Mesenchymal stem cell (in vitro differentiated cells and primary cell): ENCODE data around the gene PTRH2.

Experiments
- DNase-seq: peaks from one replicate; pipeline ENCODE4 v3.0.0-alpha.2; 2013
- H2AFZ ChIP-seq: one replicate; pipeline ENCODE4 v1.6.1; 2013; ENCODE audit warnings: low read depth, mild to moderate bottlenecking, control low read depth, inconsistent platforms, low read length, moderate library complexity
- H2AK5ac ChIP-seq: 2 replicates; pipeline ENCODE4 v1.6.1; 2013; ENCODE audit warnings: low read length, moderate library complexity, mild to moderate bottlenecking, inconsistent platforms; ENCODE audit not compliant: severe bottlenecking
- H2BK120ac ChIP-seq: one replicate; pipeline ENCODE4 v1.6.1; 2013; ENCODE audit warnings: low read depth, mild to moderate bottlenecking, inconsistent platforms, low read length, moderate library complexity
- H2BK12ac ChIP-seq, 2 experiments: one replicate each; pipeline ENCODE4 v1.6.1; 2013; ENCODE audit warnings: inconsistent platforms in 2 of 2, low read length in 2 of 2, mild to moderate bottlenecking in 2 of 2, moderate library complexity in 2 of 2, control low read depth in 1 of 2
- H2BK15ac ChIP-seq: one replicate; pipeline ENCODE4 v1.6.1; 2013; ENCODE audit warnings: mild to moderate bottlenecking, low read depth, inconsistent platforms; ENCODE audit not compliant: poor library complexity, severe bottlenecking
- H2BK5ac ChIP-seq: 2 replicates; pipeline ENCODE4 v1.6.1; 2013; ENCODE audit warnings: low read depth, mild to moderate bottlenecking, low read length, control low read depth, inconsistent platforms; ENCODE audit not compliant: poor library complexity, severe bottlenecking
- H3K14ac ChIP-seq, 2 experiments: one replicate each; pipeline ENCODE4 v1.6.1; 2013; ENCODE audit warnings: inconsistent platforms in 2 of 2, low read length in 2 of 2, control low read depth in 1 of 2, mild to moderate bottlenecking in 1 of 2, moderate library complexity in 1 of 2
- H3K18ac ChIP-seq, 2 experiments: one replicate each; pipeline ENCODE4 v1.6.1; 2013; ENCODE audit warnings: inconsistent platforms in 2 of 2, low read length in 2 of 2, control low read depth in 1 of 2, low read depth in 1 of 2, mild to moderate bottlenecking in 1 of 2
- H3K23ac ChIP-seq, 2 experiments: one replicate each; pipeline ENCODE4 v1.6.1; 2013; ENCODE audit warnings: inconsistent platforms in 2 of 2, low read length in 2 of 2, mild to moderate bottlenecking in 2 of 2, moderate library complexity in 2 of 2, control low read depth in 1 of 2
- H3K27ac ChIP-seq: 2 replicates; pipeline ENCODE4 v1.5.1; 2013; ENCODE audit warnings: mild to moderate bottlenecking, moderate library complexity, low read length, control low read depth, inconsistent platforms; ENCODE audit not compliant: poor library complexity, severe bottlenecking
- H3K27me3 ChIP-seq, 2 experiments: 2 replicates each; pipeline versions ENCODE4 v1.6.1 to v1.7.0; 2013; ENCODE audit warnings: low read length in 2 of 2, mild to moderate bottlenecking in 2 of 2, moderate library complexity in 2 of 2, control low read depth in 1 of 2, inconsistent platforms in 1 of 2; ENCODE audit not compliant: control insufficient read depth in 1 of 2, insufficient read depth in 1 of 2
- H3K36me3 ChIP-seq, 2 experiments: 2 replicates each; pipeline versions ENCODE4 v1.6.1 to v1.7.0; 2013; ENCODE audit warnings: low read length in 2 of 2, control low read depth in 1 of 2, inconsistent platforms in 1 of 2, low read depth in 1 of 2, mild to moderate bottlenecking in 1 of 2; ENCODE audit not compliant: insufficient read depth in 2 of 2, control insufficient read depth in 1 of 2
- H3K4ac ChIP-seq, 2 experiments: one replicate each; pipeline ENCODE4 v1.6.1; 2013; ENCODE audit warnings: inconsistent platforms in 2 of 2, low read length in 2 of 2, mild to moderate bottlenecking in 2 of 2, moderate library complexity in 2 of 2, control low read depth in 1 of 2, low read depth in 1 of 2
- H3K4me1 ChIP-seq: 2 replicates; pipeline ENCODE4 v1.6.1; 2013; ENCODE audit warnings: low read depth, low read length, control low read depth; ENCODE audit not compliant: control insufficient read depth, insufficient read depth
- H3K4me2 ChIP-seq: 2 replicates; pipeline ENCODE4 v1.6.1; 2013; ENCODE audit warnings: low read length, mild to moderate bottlenecking, inconsistent platforms; ENCODE audit not compliant: poor library complexity, severe bottlenecking
- H3K4me3 ChIP-seq, 2 experiments: 2 replicates each; pipeline versions ENCODE4 v1.5.1 to v1.7.0; 2013; ENCODE audit warnings: low read length in 2 of 2, mild to moderate bottlenecking in 2 of 2, control low read depth in 1 of 2, low read depth in 1 of 2; ENCODE audit not compliant: insufficient read depth in 1 of 2
- H3K79me1 ChIP-seq: replicated peaks from 2 replicates; pipeline ENCODE4 v1.6.1; 2013; ENCODE audit warnings: mild to moderate bottlenecking, control low read depth, low read length, inconsistent platforms; ENCODE audit not compliant: poor library complexity, severe bottlenecking
- H3K9ac ChIP-seq: 2 replicates; pipeline ENCODE4 v1.7.0; 2013; ENCODE audit warnings: mild to moderate bottlenecking, low read length, moderate library complexity
- H3K9me3 ChIP-seq: 2 replicates; pipeline ENCODE4 v1.7.0; 2013; ENCODE audit warnings: mild to moderate bottlenecking, low read length; ENCODE audit not compliant: control insufficient read depth
- H4K8ac ChIP-seq: one replicate; pipeline ENCODE4 v1.6.1; 2013; ENCODE audit warnings: inconsistent platforms, mild to moderate bottlenecking, low read length, moderate library complexity
- H4K91ac ChIP-seq: one replicate; pipeline ENCODE4 v1.6.1; 2013; ENCODE audit warnings: mild to moderate bottlenecking, low read length, inconsistent platforms
- WGBS: methylation state at CpG from one replicate; pipeline ENCODE4 v1.1.7; 2013; ENCODE audit warnings: mixed read lengths; 5-methylcytosine and 5-hydroxymethylcytosine counted together

Gene PTRH2

GRCh38 chr17:59688008-59688407, 19.2 kb downstream of the PTRH2 start:
- no peak for DNase-seq
- Histone ChIP-seq H4K91ac (no peak overlapping the region), H3K9me3 (no peaks in the 10 kb centered on the region), H3K23ac (no peak overlapping the region), H3K36me3 (peaks cover 14 to 98% of the 10 kb centered on the region in 2 experiments), H3K4me2 (no peak overlapping the region), H3K4ac (no peak overlapping the region), H2BK120ac (no peak overlapping the region), H3K79me1 (peaks cover 3% of the 10 kb centered on the region), H3K9ac (peak overlapping the region; percentile 26), H4K8ac (no peak overlapping the region), H2AK5ac (no peak overlapping the region), H2AFZ (no peak overlapping the region), H3K14ac (no peak overlapping the region), H3K18ac (no peak overlapping the region), H3K27ac (no peak overlapping the region), H2BK15ac (no peak overlapping the region), H3K4me1 (no peaks in the 10 kb centered on the region), H2BK12ac (no peak overlapping the region), H3K4me3 (no peak overlapping the region), H2BK5ac (no peak overlapping the region), H3K27me3 (no peaks in the 10 kb centered on the region)
- WGBS, result no CpG with 5 or more reads among the region's 1 CpG

GRCh38 chr17:59684967-59685366, 22.3 kb downstream of the PTRH2 start:
- Histone ChIP-seq H3K4ac (no peak overlapping the region), H2BK15ac (no peak overlapping the region), H3K9ac (no peak overlapping the region), H2BK5ac (no peak overlapping the region), H2AK5ac (no peak overlapping the region), H3K4me1 (no peaks in the 10 kb centered on the region), H3K18ac (no peak overlapping the region), H4K8ac (no peak overlapping the region), H2BK12ac (no peak overlapping the region), H3K14ac (no peak overlapping the region), H3K4me3 (no peak overlapping the region), H4K91ac (no peak overlapping the region), H2BK120ac (no peak overlapping the region), H3K23ac (no peak overlapping the region), H3K36me3 (peaks cover 7 to 100% of the 10 kb centered on the region in 2 experiments), H3K27ac (no peak overlapping the region), H3K4me2 (no peak overlapping the region), H3K9me3 (no peaks in the 10 kb centered on the region), H2AFZ (no peak overlapping the region), H3K27me3 (no peaks in the 10 kb centered on the region), H3K79me1 (peaks cover 3% of the 10 kb centered on the region)
- no peak for DNase-seq
- 97% methylated on average over 6 of the region's 6 CpGs for WGBS

GRCh38 chr17:59683283-59683682, 23.9 kb downstream of the PTRH2 start:
- Histone ChIP-seq H3K23ac (no peak overlapping the region), H2BK5ac (no peak overlapping the region), H3K4me3 (no peak overlapping the region), H4K91ac (no peak overlapping the region), H2AK5ac (no peak overlapping the region), H3K18ac (no peak overlapping the region), H2BK15ac (no peak overlapping the region), H3K9me3 (no peaks in the 10 kb centered on the region), H2AFZ (no peak overlapping the region), H3K4ac (no peak overlapping the region), H3K79me1 (peaks cover 6% of the 10 kb centered on the region), H3K4me1 (peaks cover 1% of the 10 kb centered on the region), H3K36me3 (peaks cover 14 to 100% of the 10 kb centered on the region in 2 experiments), H3K9ac (no peak overlapping the region), H2BK120ac (no peak overlapping the region), H3K14ac (no peak overlapping the region), H2BK12ac (no peak overlapping the region), H3K27me3 (no peaks in the 10 kb centered on the region), H3K27ac (no peak overlapping the region), H3K4me2 (no peak overlapping the region), H4K8ac (no peak overlapping the region)
- DNase-seq, result no peak

- Histone ChIP-seq H3K14ac (no peak overlapping the region), H3K9me3 (no peaks in the 10 kb centered on the region), H3K4me1 (peaks cover 1% of the 10 kb centered on the region), H2BK120ac (no peak overlapping the region), H3K27ac (no peak overlapping the region), H3K4me3 (no peak overlapping the region), H3K36me3 (peaks cover 19 to 100% of the 10 kb centered on the region in 2 experiments), H2BK15ac (no peak overlapping the region), H3K27me3 (no peaks in the 10 kb centered on the region), H2BK5ac (no peak overlapping the region), H3K4ac (no peak overlapping the region), H3K18ac (no peak overlapping the region), H2BK12ac (no peak overlapping the region), H3K9ac (peak overlapping the region; percentile 49), H2AFZ (no peak overlapping the region), H4K8ac (no peak overlapping the region), H2AK5ac (no peak overlapping the region), H4K91ac (no peak overlapping the region), H3K23ac (no peak overlapping the region), H3K79me1 (peaks cover 11% of the 10 kb centered on the region), H3K4me2 (no peak overlapping the region)
- no peak for DNase-seq
- WGBS, result 70% methylated on average over 3 of the region's 4 CpGs
These were observed 26.9 kb downstream of the PTRH2 start for GRCh38 chr17:59680314-59680713.
